CD4-positive, alpha-beta memory T cell (primary cell): Measurements from ENCODE around the gene NR2E1. TPM values are rescaled to one million over a fixed set of nuclear protein-coding genes. Genes with fewer than 3 reads are reported as not detected.
A peak's percentile ranks its signal among the peaks of the same experiment; 100 is the strongest.

ENCODE experiments used
- CTCF ChIA-PET: fragments of 350-600 bp; sonication (Branson Sonifier 250); formaldehyde crosslinking; loops from one replicate; lab custom pipeline; 2021; ENCODE audit warnings: inconsistent platforms; ENCODE audit not compliant: partially characterized antibody; lab: Charles Lee
- POLR2A ChIA-PET: fragments of 350-600 bp; sonication (Branson Sonifier 250); formaldehyde crosslinking; loops from one replicate; lab custom pipeline; 2021; ENCODE audit not compliant: partially characterized antibody; lab: Charles Lee
- DNase-seq, 5 donors: peaks; one replicate each; pipeline versions ENCODE4 v3.0.0 to v3.0.0-alpha.2; 2020 to 2022; ENCODE audit warnings: mixed read lengths in 1 of 5
- H3K27ac ChIP-seq: one replicate; pipeline ENCODE4 v1.7.0; 2013; ENCODE audit warnings: low read depth, low read length
- H3K27me3 ChIP-seq: 2 replicates; pipeline ENCODE4 v1.7.0; 2013; ENCODE audit warnings: mild to moderate bottlenecking, low read length, moderate library complexity; ENCODE audit not compliant: insufficient read depth
- H3K36me3 ChIP-seq: 2 replicates; pipeline ENCODE4 v1.7.0; 2013; ENCODE audit warnings: mild to moderate bottlenecking, low read length, moderate library complexity; ENCODE audit not compliant: insufficient read depth
- H3K4me1 ChIP-seq: 2 replicates; pipeline ENCODE4 v1.7.0; 2013; ENCODE audit warnings: mild to moderate bottlenecking, low read length, moderate library complexity; ENCODE audit not compliant: insufficient read depth
- H3K4me3 ChIP-seq, 2 donors: one replicate each; pipeline ENCODE4 v1.7.0; 2013; ENCODE audit warnings: low read length in 2 of 2, mild to moderate bottlenecking in 1 of 2
- H3K9me3 ChIP-seq, 2 donors: one replicate each; pipeline ENCODE4 v1.7.0; 2013; ENCODE audit warnings: low read length in 2 of 2, control low read depth in 1 of 2; ENCODE audit not compliant: control insufficient read depth in 1 of 2
- H3K27ac Mint-ChIP-seq, 7 donors: one replicate each; pipeline ENCODE4 v1.8.0; 2020 to 2021; ENCODE audit warnings: mixed read lengths in 7 of 7, mild to moderate bottlenecking in 6 of 7, inconsistent platforms in 3 of 7, moderate library complexity in 3 of 7
- H3K27me3 Mint-ChIP-seq, 2 donors: one replicate each; pipeline ENCODE4 v1.8.0; 2020 to 2021; ENCODE audit warnings: mixed read lengths in 2 of 2
- H3K36me3 Mint-ChIP-seq, 2 donors: one replicate each; pipeline ENCODE4 v1.8.0; 2020 to 2021; ENCODE audit warnings: mixed read lengths in 2 of 2, inconsistent platforms in 1 of 2, mild to moderate bottlenecking in 1 of 2
- H3K4me1 Mint-ChIP-seq, 4 donors: one replicate each; pipeline ENCODE4 v1.8.0; 2020 to 2021; ENCODE audit warnings: mixed read lengths in 4 of 4, mild to moderate bottlenecking in 1 of 4
- H3K4me3 Mint-ChIP-seq, 8 donors: one replicate each; pipeline ENCODE4 v1.8.0; 2020 to 2021; ENCODE audit warnings: mixed read lengths in 8 of 8, mild to moderate bottlenecking in 7 of 8, moderate library complexity in 6 of 8, inconsistent platforms in 3 of 8
- H3K9me3 Mint-ChIP-seq, 8 donors: one replicate each; pipeline ENCODE4 v1.8.0; 2020 to 2021; ENCODE audit warnings: mixed read lengths in 8 of 8, mild to moderate bottlenecking in 5 of 8, inconsistent platforms in 3 of 8, moderate library complexity in 1 of 8
- intact Hi-C: fragments of 100-400 bp; cut with micrococcal nuclease; formaldehyde crosslinking; loops from one replicate; pipeline ENCODE4 v1.15.1; 2023
- polyA plus RNA-seq, 2 donors: library from polyadenylated mRNA; unstranded; fragments of 300-500 nt; fragmentation: Illumina TruSeq; gene quantifications; one replicate each; pipeline ENCODE4 v1.2.3, GENCODE V29; 2021
- total RNA-seq, 2 experiments: library from RNA; stranded (reverse); gene quantifications; one replicate each; pipeline ENCODE4 v1.2.3, GENCODE V29; 2021

NR2E1 gene
- total and polyA plus RNA-seq, 4 experiments from 2014 or later = not detected

GRCh38 chr6:108211671-108212070 lies 45.8 kb downstream of the NR2E1 start:
- Mint-ChIP-seq H3K27ac (no peak overlapping the region), H3K36me3 (peaks cover 42 to 58% of the 10 kb centered on the region in 2 donors), H3K4me1 (peaks cover 0 to 9% (median 1%) of the 10 kb centered on the region in 4 donors), H3K9me3 (peaks cover 0 to 2% (median 0%) of the 10 kb centered on the region in 8 donors), H3K4me3 (no peak overlapping the region), H3K27me3 (no peaks in the 10 kb centered on the region)
- CTCF ChIA-PET = interaction anchor here (1.3 kb wide), 1 partner anchor 23 kb away, joined by 3 read pairs; no protein-coding TSS in a partner anchor
- Histone ChIP-seq H3K27ac (no peak overlapping the region), H3K4me1 (no peaks in the 10 kb centered on the region), H3K27me3 (no peaks in the 10 kb centered on the region), H3K36me3 (peaks cover 15% of the 10 kb centered on the region), H3K9me3 (no peaks in the 10 kb centered on the region), H3K4me3 (no peak overlapping the region)
- no peak for DNase-seq
- POLR2A ChIA-PET = interaction anchor here (0.7 kb wide), 1 partner anchor 746 kb away, joined by 6 read pairs; no protein-coding TSS in a partner anchor
- intact Hi-C loops = no loop called here

GRCh38 chr6:108222064-108222463 lies 56.2 kb downstream of the NR2E1 start:
- peaks cover 7 to 14% (median 9%) of the 10 kb centered on the region in 4 donors for H3K4me1 Mint-ChIP-seq
- no peaks in the 10 kb centered on the region for H3K27me3 Mint-ChIP-seq
- Histone ChIP-seq H3K27me3 (no peaks in the 10 kb centered on the region), H3K9me3 (no peaks in the 10 kb centered on the region), H3K4me1 (no peaks in the 10 kb centered on the region), H3K4me3 (no peak overlapping the region), H3K36me3 (peaks cover 15% of the 10 kb centered on the region), H3K27ac (no peak overlapping the region)
- H3K4me3 Mint-ChIP-seq = no peak overlapping the region
- H3K27ac Mint-ChIP-seq = peak overlapping the region in 3 of 7 donors; percentile 7 to 64 (median 49)
- DNase-seq = no peak
- peaks cover 28 to 39% of the 10 kb centered on the region in 2 donors for H3K36me3 Mint-ChIP-seq
- ChIA-PET POLR2A (no interaction called here), CTCF (no interaction called here)
- H3K9me3 Mint-ChIP-seq = no peaks in the 10 kb centered on the region
- intact Hi-C loops = no loop called here

GRCh38 chr6:108222504-108222903 lies 56.7 kb downstream of the NR2E1 start:
- Histone ChIP-seq H3K9me3 (no peaks in the 10 kb centered on the region), H3K27ac (no peak overlapping the region), H3K27me3 (no peaks in the 10 kb centered on the region), H3K4me3 (no peak overlapping the region), H3K36me3 (peaks cover 15% of the 10 kb centered on the region), H3K4me1 (no peaks in the 10 kb centered on the region)
- Mint-ChIP-seq H3K27me3 (no peaks in the 10 kb centered on the region), H3K9me3 (no peaks in the 10 kb centered on the region), H3K27ac (peak overlapping the region in 3 of 7 donors; percentile 7 to 75 (median 64)), H3K4me3 (no peak overlapping the region), H3K36me3 (peaks cover 28 to 39% of the 10 kb centered on the region in 2 donors), H3K4me1 (peaks cover 7 to 14% (median 10%) of the 10 kb centered on the region in 4 donors)
- intact Hi-C loops = no loop called here
- CTCF ChIA-PET = no interaction called here
- DNase-seq = no peak
- POLR2A ChIA-PET = no interaction called here

GRCh38 chr6:108227290-108227689 lies 61.5 kb downstream of the NR2E1 start:
- Histone ChIP-seq H3K4me1 (no peaks in the 10 kb centered on the region), H3K27ac (no peak overlapping the region), H3K36me3 (peaks cover 3% of the 10 kb centered on the region), H3K27me3 (no peaks in the 10 kb centered on the region), H3K4me3 (no peak overlapping the region), H3K9me3 (no peaks in the 10 kb centered on the region)
- Mint-ChIP-seq H3K27ac (peak overlapping the region in 2 of 7 donors; percentile 9 to 17), H3K27me3 (no peaks in the 10 kb centered on the region), H3K9me3 (no peaks in the 10 kb centered on the region), H3K36me3 (peaks cover 16% of the 10 kb centered on the region in 2 donors), H3K4me1 (peaks cover 19 to 29% (median 25%) of the 10 kb centered on the region in 4 donors), H3K4me3 (no peak overlapping the region)
- intact Hi-C loops = no loop called here
- CTCF ChIA-PET = interaction anchor here (0.8 to 0.9 kb wide), 2 partner anchors 14 to 19 kb away, joined by 3 to 4 read pairs; no protein-coding TSS in a partner anchor
- DNase-seq = no peak
- POLR2A ChIA-PET = interaction anchor here (1.5 kb wide), 1 partner anchor 34 kb away, joined by 3 read pairs; the partner anchor contains the start of gene SNX3

- ChIA-PET POLR2A (interaction anchor here (0.6 kb wide), 1 partner anchor 65 kb away, joined by 4 read pairs; no protein-coding TSS in a partner anchor), CTCF (interaction anchor here (1.0 kb wide), 1 partner anchor 13 kb away, joined by 3 read pairs; no protein-coding TSS in a partner anchor)
- intact Hi-C loops = no loop called here
- Histone ChIP-seq H3K36me3 (no peaks in the 10 kb centered on the region), H3K9me3 (no peaks in the 10 kb centered on the region), H3K27ac (no peak overlapping the region), H3K27me3 (no peaks in the 10 kb centered on the region), H3K4me3 (no peak overlapping the region), H3K4me1 (no peaks in the 10 kb centered on the region)
- Mint-ChIP-seq H3K4me1 (peaks cover 19 to 30% (median 25%) of the 10 kb centered on the region in 4 donors), H3K4me3 (no peak overlapping the region), H3K36me3 (peaks cover 9 to 11% of the 10 kb centered on the region in 2 donors), H3K9me3 (no peaks in the 10 kb centered on the region), H3K27me3 (no peaks in the 10 kb centered on the region), H3K27ac (peak overlapping the region in 1 of 7 donors; percentile 60)
- no peak for DNase-seq
Observed at GRCh38 chr6:108228416-108228815, 62.6 kb downstream of the NR2E1 start.

GRCh38 chr6:108235127-108235526 lies 69.3 kb downstream of the NR2E1 start:
- Histone ChIP-seq H3K9me3 (no peaks in the 10 kb centered on the region), H3K27ac (no peak overlapping the region), H3K4me3 (no peak overlapping the region), H3K27me3 (no peaks in the 10 kb centered on the region), H3K36me3 (no peaks in the 10 kb centered on the region), H3K4me1 (no peaks in the 10 kb centered on the region)
- peaks cover 37 to 39% of the 10 kb centered on the region in 2 donors for H3K36me3 Mint-ChIP-seq
- intact Hi-C loops = no loop called here
- H3K27ac Mint-ChIP-seq = no peak overlapping the region
- no peak for DNase-seq
- POLR2A ChIA-PET = no interaction called here
- H3K4me3 Mint-ChIP-seq = no peak overlapping the region
- peaks cover 23 to 52% (median 35%) of the 10 kb centered on the region in 4 donors for H3K4me1 Mint-ChIP-seq
- no peaks in the 10 kb centered on the region for H3K9me3 Mint-ChIP-seq
- CTCF ChIA-PET = interaction anchor here (1.6 kb wide), 1 partner anchor 24 kb away, joined by 3 read pairs; no protein-coding TSS in a partner anchor
- H3K27me3 Mint-ChIP-seq = no peaks in the 10 kb centered on the region

GRCh38 chr6:108236791-108237190 lies 71.0 kb downstream of the NR2E1 start:
- H3K9me3 Mint-ChIP-seq = peaks cover 0 to under 1% (median 0%) of the 10 kb centered on the region in 8 donors
- no peaks in the 10 kb centered on the region for H3K4me1 ChIP-seq
- no peaks in the 10 kb centered on the region for H3K27me3 ChIP-seq
- H3K36me3 ChIP-seq = no peaks in the 10 kb centered on the region
- intact Hi-C loops = no loop called here
- no peak overlapping the region for H3K4me3 ChIP-seq
- no peaks in the 10 kb centered on the region for H3K27me3 Mint-ChIP-seq
- H3K27ac Mint-ChIP-seq = no peak overlapping the region
- peaks cover 24 to 48% (median 35%) of the 10 kb centered on the region in 4 donors for H3K4me1 Mint-ChIP-seq
- ChIA-PET POLR2A (no interaction called here), CTCF (no interaction called here)
- H3K4me3 Mint-ChIP-seq = no peak overlapping the region
- DNase-seq = no peak
- H3K36me3 Mint-ChIP-seq = peaks cover 44 to 48% of the 10 kb centered on the region in 2 donors
- no peak overlapping the region for H3K27ac ChIP-seq
- H3K9me3 ChIP-seq = no peaks in the 10 kb centered on the region
